ENCODE measurements around the gene OR51I2. TPM values are rescaled to one million over a fixed set of nuclear protein-coding genes. Genes with fewer than 3 reads are reported as not detected.

OR51I2 gene
- total RNA-seq, 1 experiment from 2014 or later = not detected

DNA sequence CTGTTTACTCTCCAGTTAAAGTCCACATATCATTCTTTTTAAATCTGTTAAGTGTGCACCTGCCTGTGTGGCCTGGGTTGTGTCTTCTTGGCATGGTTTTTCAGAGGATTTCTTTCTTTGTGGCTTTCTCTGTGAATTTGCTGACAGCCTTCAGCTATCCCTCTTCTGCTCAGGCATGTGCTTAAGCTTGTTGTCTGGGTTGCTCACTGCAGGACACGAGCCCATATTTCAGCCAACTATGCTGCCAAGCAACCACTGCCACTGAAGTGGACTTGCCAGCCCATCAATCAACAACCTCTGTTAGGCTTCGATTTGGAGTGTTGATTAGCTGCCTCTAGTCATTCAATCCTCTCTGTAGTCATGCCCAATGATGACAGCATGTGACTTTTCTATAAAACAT, 18.4 kb downstream of the OR51I2 start:
- Histone ChIP-seq H3K4me2 (ENCODE audit: low read length) (no peak overlapping the region), H3K79me2 (ENCODE audit: insufficient read depth, low read length) (peaks cover 85% of the 10 kb centered on the region), H3K36me3 (ENCODE audit: control insufficient read depth in 1 of 2, insufficient read depth in 2 of 2, low read length in 2 of 2) (peaks cover 0 to 73% of the 10 kb centered on the region in 2 experiments; a peak in 2 of 4 replicates), H3K9ac (ENCODE audit: low read length) (no peak overlapping the region), H3K9me2 (ENCODE audit: insufficient read depth) (no peaks in the 10 kb centered on the region), H3K9me3 (ENCODE audit: control insufficient read depth in 1 of 2, insufficient read depth in 1 of 2, low read depth in 1 of 2, low read length in 2 of 2) (no peaks in the 10 kb centered on the region), H2AFZ (ENCODE audit: low read depth, low read length, poor library complexity, severe bottlenecking) (no peak overlapping the region), H3K27ac (ENCODE audit: low read depth, low read length) (no peak overlapping the region), H3K4me3 (replicated peaks in 1 of 2; ENCODE audit: low read depth in 1 of 2, low read length in 2 of 2) (no peak overlapping the region), H3K4me1 (ENCODE audit: control insufficient read depth in 1 of 2, insufficient read depth in 2 of 2, low read length in 2 of 2) (peaks cover 0 to 46% of the 10 kb centered on the region in 2 experiments; a peak in 2 of 4 replicates), H4K20me1 (ENCODE audit: insufficient read depth) (peaks cover 59% of the 10 kb centered on the region), H3K27me3 (ENCODE audit: insufficient read depth, low read length) (no peaks in the 10 kb centered on the region)
- POLR2A ChIA-PET = no interaction called here
- intact Hi-C loops (cut with micrococcal nuclease) = no loop called here
- no peak for TF ChIP-seq CBX3 (IDR thresholded peaks at IDR 0.05; ENCODE audit: low read depth)
- TF ChIP-seq REST (IDR thresholded peaks at IDR 0.05; ENCODE audit: low read depth) = no peak
- no peak for TF ChIP-seq POLR2A (IDR thresholded peaks at IDR 0.05; ENCODE audit: borderline replicate concordance, extremely low read depth, insufficient read depth, insufficient read length)
- no peak for TF ChIP-seq ZFX (IDR thresholded peaks at IDR 0.05)
- no peak for TF ChIP-seq EZH2 (IDR thresholded peaks at IDR 0.05)
- TF ChIP-seq, protein P1, sequence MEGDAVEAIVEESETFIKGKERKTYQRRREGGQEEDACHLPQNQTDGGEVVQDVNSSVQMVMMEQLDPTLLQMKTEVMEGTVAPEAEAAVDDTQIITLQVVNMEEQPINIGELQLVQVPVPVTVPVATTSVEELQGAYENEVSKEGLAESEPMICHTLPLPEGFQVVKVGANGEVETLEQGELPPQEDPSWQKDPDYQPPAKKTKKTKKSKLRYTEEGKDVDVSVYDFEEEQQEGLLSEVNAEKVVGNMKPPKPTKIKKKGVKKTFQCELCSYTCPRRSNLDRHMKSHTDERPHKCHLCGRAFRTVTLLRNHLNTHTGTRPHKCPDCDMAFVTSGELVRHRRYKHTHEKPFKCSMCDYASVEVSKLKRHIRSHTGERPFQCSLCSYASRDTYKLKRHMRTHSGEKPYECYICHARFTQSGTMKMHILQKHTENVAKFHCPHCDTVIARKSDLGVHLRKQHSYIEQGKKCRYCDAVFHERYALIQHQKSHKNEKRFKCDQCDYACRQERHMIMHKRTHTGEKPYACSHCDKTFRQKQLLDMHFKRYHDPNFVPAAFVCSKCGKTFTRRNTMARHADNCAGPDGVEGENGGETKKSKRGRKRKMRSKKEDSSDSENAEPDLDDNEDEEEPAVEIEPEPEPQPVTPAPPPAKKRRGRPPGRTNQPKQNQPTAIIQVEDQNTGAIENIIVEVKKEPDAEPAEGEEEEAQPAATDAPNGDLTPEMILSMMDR (IDR thresholded peaks at IDR 0.05 in 2 of 3, conservative IDR thresholded peaks at IDR 0.05 in 1 of 3; ENCODE audit: borderline replicate concordance in 1 of 3, insufficient read depth in 1 of 3, low read depth in 2 of 3, low read length in 2 of 3) = no peak
- TF ChIP-seq ELF1 (IDR thresholded peaks at IDR 0.05; ENCODE audit: borderline replicate concordance, low read depth) = no peak
- no peak for TF ChIP-seq JUND (IDR thresholded peaks at IDR 0.05)
- no peak for TF ChIP-seq ZNF274 (IDR thresholded peaks at IDR 0.05; ENCODE audit: low read depth, low read length)
- RAD21 ChIA-PET (ENCODE audit: low non-redundant PET in 1 of 2, low total read pairs in 2 of 2, uncharacterized antibody in 2 of 2, unreplicated experiment in 2 of 2) = no interaction called here
- ATAC-seq = no peak
- BruUV-seq (replicated peaks) = no TSS peak
- DNase-seq (ENCODE audit: low read depth, low spot score) = no peak
- CTCF ChIA-PET = interaction anchor here (1.0 to 1.6 kb wide), 2 partner anchors 9 to 86 kb away, joined by 3 to 5 read pairs; no protein-coding TSS in a partner anchor

Data from HCT116 (cell line).